ENCODE results near the gene MAFB. TPM values are rescaled to one million over a fixed set of nuclear protein-coding genes. Genes with fewer than 3 reads are reported as not detected.

MAFB gene
- total RNA-seq, 3 donors from 2014 or later: 3.8 to 17.9 (median 17.7) TPM

DNA sequence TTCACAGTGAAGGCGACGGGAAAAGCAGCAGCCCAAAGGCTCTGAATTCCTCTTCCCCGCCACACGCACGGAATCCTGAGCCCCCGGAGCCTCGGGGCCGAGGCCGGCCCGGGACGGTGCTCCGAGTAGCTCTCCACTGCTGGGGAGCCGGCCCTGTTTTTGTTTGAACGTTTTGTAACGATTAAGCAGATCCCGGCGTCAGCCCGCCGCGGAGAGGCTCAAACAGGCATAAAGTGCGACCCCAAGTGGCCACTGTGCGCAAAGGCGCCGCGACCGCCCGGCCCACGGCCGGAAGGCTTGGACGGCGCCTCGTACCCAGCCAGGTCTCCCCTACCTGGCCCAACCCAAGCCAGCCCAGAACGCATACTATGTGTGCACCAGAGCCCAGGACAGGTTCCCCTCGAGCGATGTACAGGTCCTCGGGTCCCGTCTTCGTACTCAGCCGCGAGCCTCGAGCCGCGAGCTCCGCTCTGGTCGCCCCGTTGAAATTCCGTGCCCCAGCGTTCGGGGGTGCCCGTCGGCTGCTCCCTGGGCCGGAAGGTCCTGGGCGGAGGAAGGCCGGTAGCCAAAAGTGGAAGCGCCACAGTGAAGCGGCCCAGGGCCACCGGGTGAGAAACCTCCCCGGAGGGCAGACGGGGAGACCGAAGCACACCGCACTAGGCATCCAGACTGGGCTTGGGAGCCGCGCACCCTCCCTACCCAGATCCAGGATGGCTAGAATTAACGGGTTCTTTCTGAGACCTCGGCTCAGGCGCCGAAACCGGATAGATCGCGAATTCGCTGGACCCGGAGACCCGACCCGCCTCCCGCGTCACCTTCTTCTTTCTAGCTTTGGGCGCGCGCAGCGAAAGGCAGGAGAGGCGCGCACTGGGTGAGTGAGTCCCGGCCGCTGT lies 1.2 kb upstream of the MAFB start:
- peaks cover 17% of the 10 kb centered on the region for H3K4me1 ChIP-seq (ENCODE audit: low read depth)
- TF ChIP-seq, protein P1, sequence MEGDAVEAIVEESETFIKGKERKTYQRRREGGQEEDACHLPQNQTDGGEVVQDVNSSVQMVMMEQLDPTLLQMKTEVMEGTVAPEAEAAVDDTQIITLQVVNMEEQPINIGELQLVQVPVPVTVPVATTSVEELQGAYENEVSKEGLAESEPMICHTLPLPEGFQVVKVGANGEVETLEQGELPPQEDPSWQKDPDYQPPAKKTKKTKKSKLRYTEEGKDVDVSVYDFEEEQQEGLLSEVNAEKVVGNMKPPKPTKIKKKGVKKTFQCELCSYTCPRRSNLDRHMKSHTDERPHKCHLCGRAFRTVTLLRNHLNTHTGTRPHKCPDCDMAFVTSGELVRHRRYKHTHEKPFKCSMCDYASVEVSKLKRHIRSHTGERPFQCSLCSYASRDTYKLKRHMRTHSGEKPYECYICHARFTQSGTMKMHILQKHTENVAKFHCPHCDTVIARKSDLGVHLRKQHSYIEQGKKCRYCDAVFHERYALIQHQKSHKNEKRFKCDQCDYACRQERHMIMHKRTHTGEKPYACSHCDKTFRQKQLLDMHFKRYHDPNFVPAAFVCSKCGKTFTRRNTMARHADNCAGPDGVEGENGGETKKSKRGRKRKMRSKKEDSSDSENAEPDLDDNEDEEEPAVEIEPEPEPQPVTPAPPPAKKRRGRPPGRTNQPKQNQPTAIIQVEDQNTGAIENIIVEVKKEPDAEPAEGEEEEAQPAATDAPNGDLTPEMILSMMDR (IDR thresholded peaks at IDR 0.05): peak; percentile 76
- ATAC-seq (peak; percentile 76), DNase-seq (peak; percentile 85 to 92 (median 91))
- no peaks in the 10 kb centered on the region for H3K36me3 ChIP-seq (ENCODE audit: low read depth)
- intact Hi-C loops (cut with DNase I, micrococcal nuclease): loop anchor here in 1 of 2 donors (10.0 kb wide), 2 partner anchors 425 to 525 kb away; no protein-coding TSS in a partner anchor
- H3K4me3 ChIP-seq: no peak overlapping the region
- H3K9me3 ChIP-seq: no peaks in the 10 kb centered on the region

DNA sequence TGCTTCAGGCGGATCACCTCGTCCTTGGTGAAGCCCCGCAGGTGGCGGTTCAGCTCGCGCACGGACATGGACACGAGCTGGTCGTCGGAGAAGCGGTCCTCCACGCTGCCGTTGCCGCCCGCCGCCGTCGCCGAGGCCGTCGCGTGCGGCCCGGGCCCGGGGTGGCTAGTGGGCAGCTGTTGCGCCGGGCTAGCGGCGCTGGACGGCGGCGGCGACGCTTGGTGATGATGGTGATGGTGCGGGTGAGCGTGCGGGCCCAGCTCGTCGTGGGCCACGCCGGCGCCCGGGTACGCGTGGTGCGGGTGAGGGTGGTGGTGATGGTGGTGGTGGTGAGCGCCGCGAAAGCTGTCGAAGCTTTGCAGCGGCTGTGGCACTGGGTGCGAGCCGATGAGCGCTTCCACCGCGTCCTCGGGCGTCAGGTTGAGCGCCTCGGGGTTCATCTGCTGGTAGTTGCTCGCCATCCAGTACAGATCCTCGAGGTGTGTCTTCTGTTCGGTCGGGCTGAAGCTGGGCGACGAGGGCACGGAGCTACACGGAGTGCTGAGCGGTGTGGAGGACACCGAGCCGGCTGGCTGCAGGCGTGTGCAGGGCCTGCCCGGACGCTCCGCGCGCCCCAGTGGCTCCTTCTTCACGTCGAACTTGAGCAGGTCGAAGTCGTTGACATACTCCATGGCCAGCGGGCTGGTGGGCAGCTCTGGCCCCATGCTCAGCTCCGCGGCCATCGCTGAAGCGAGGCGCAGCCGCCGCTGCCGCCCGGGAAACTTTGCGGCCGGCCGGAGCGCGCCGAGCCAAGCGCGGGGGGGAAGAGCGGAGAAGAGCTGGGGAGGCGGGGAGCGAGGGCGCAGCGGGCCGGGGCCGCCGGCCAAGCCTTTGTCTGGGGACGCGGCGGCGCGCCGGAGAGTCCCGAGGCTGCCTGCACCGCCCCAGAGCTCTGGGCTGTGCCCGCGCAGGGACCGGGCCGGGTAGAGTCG lies 622 bp downstream of the MAFB start:
- Histone ChIP-seq H3K9me3 (no peaks in the 10 kb centered on the region), H3K36me3 (ENCODE audit: low read depth) (no peaks in the 10 kb centered on the region), H3K4me1 (ENCODE audit: low read depth) (peaks cover 17% of the 10 kb centered on the region), H3K4me3 (peak overlapping the region; percentile 10)
- ATAC-seq: peak; percentile 7
- intact Hi-C loops (cut with DNase I, micrococcal nuclease): loop anchor here in 1 of 2 donors (10.0 kb wide), 1 partner anchor 424 kb away; no protein-coding TSS in a partner anchor
- DNase-seq: no peak
- TF ChIP-seq, protein P1 (IDR thresholded peaks at IDR 0.05): no peak

DNA sequence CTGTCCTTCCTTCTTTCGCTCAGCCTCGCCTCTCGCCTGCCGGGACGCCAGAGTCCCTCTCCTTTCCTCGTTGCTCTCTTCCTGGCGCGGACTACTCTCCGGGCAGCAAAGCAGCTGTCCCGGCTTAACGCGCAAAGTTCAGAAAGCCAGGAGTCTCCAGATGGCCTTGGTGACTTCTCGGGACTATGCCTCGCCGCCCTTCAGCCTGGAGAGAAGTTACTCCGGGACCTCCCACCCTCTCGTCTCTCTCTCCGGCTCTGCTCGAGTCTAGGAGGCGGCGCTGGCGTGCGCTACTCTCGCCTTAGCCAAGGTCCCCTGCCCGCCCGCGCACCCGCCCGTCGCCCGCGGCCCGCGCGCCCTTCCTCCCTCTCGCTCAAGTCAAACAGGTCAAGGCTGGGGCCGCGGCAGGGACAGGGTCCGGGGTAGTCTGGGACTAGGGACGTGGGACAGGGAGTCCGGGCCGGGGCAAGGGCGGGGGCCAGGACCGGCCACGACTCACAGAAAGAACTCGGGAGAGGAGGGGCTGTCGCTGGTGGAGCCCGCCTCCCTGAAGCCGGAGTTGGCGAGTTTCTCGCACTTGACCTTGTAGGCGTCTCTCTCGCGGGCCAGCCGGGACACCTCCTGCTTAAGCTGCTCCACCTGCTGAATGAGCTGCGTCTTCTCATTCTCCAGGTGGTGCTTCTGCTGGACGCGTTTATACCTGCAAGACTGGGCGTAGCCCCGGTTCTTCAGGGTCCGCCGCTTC lies 1.5 kb downstream of the MAFB start:
- intact Hi-C loops (cut with DNase I, micrococcal nuclease): loop anchor here in 1 of 2 donors (10.0 kb wide), 1 partner anchor 423 kb away; no protein-coding TSS in a partner anchor
- H3K9me3 ChIP-seq: no peaks in the 10 kb centered on the region
- ATAC-seq (no peak), DNase-seq (peak in 2 of 3 donors; percentile 38 to 49)
- TF ChIP-seq, protein P1 (IDR thresholded peaks at IDR 0.05): no peak
- peaks cover 17% of the 10 kb centered on the region for H3K4me1 ChIP-seq (ENCODE audit: low read depth)
- H3K4me3 ChIP-seq: peak overlapping the region; percentile 11
- no peaks in the 10 kb centered on the region for H3K36me3 ChIP-seq (ENCODE audit: low read depth)

DNA sequence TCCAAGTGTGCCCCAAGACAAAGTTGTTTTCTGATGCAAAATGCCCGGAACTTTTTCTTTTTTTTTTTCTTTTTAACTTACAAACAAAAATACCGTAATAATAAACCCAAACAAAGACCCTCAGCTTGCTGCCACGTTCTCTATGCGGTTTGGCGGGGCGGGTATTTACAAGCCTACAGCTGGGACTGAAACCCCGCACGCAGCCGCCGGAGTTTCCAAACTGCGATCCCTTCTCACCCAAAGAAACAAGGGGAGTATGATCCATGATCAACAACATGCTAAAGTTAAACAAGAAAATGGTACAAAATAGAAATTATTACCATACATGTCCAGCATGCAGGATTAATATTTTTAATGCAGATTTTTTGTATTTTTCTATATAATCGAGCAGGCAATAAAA lies 2.1 kb downstream of the MAFB start:
- no peak for DNase-seq
- TF ChIP-seq, protein P1 (IDR thresholded peaks at IDR 0.05): no peak
- peak overlapping the region; percentile 11 for H3K4me3 ChIP-seq
- H3K36me3 ChIP-seq (ENCODE audit: low read depth): no peaks in the 10 kb centered on the region
- intact Hi-C loops (cut with DNase I, micrococcal nuclease): loop anchor here in 1 of 2 donors (10.0 kb wide), 1 partner anchor 422 kb away; no protein-coding TSS in a partner anchor
- H3K9me3 ChIP-seq: no peaks in the 10 kb centered on the region
- peaks cover 17% of the 10 kb centered on the region for H3K4me1 ChIP-seq (ENCODE audit: low read depth)
- ATAC-seq: no peak

Measured in mucosa of descending colon (tissue), 3 donors.